Gastroesophageal sphincter (tissue), 4 donors: ENCODE results near the gene CLTB. TPM values are rescaled to one million over a fixed set of nuclear protein-coding genes. Genes with fewer than 3 reads are reported as not detected.
A peak's percentile ranks its signal among the peaks of the same experiment; 100 is the strongest.

Experiments
- ATAC-seq: fragments of 150-250 bp; one replicate; pipeline ENCODE4 v1.9.1; 2016; ENCODE audit warnings: mild to moderate bottlenecking, moderate library complexity
- H3K27ac ChIP-seq, 4 donors: fragments of 200-600 bp; sonication (generic) in 3 of 4; 1 replicate in 3 of 4; 2 replicates in 1 of 4; pipeline ENCODE4 v1.5.1; 2016 to 2019
- H3K27me3 ChIP-seq: fragments of 200-600 bp; sonication (generic); one replicate; pipeline ENCODE4 v1.5.1; 2019
- H3K36me3 ChIP-seq, 2 donors: fragments of 200-600 bp; sonication (generic); one replicate each; pipeline ENCODE4 v1.5.1; 2019; ENCODE audit warnings: control low read depth in 1 of 2
- H3K4me1 ChIP-seq, 3 donors: fragments of 200-600 bp; sonication (generic); 1 replicate in 2 of 3; 2 replicates in 1 of 3; pipeline ENCODE4 v1.5.1; 2016 to 2019; ENCODE audit warnings: control low read depth in 2 of 3
- H3K4me3 ChIP-seq, 2 donors: fragments of 200-600 bp; sonication (generic); one replicate each; pipeline ENCODE4 v1.5.1; 2019; ENCODE audit warnings: mild to moderate bottlenecking in 1 of 2, moderate library complexity in 1 of 2
- H3K9me3 ChIP-seq, 3 donors: fragments of 200-600 bp; sonication (generic); one replicate each; pipeline ENCODE4 v1.5.1; 2017 to 2019; ENCODE audit warnings: control low read depth in 2 of 3
- EP300 ChIP-seq: sonication (generic); formaldehyde crosslinking; IDR thresholded peaks from one replicate; pipeline ENCODE4 v1.6.1; 2017; ENCODE audit warnings: antibody characterized with exemption, mild to moderate bottlenecking
- POLR2A ChIP-seq, 2 donors: fragments of 450-650 bp; IDR thresholded peaks; one replicate each; pipeline ENCODE4 v1.6.1; 2017; ENCODE audit warnings: antibody characterized with exemption in 2 of 2, mild to moderate bottlenecking in 2 of 2, moderate library complexity in 1 of 2
- POLR2AphosphoS5 ChIP-seq: sonication (generic); formaldehyde crosslinking; IDR thresholded peaks from one replicate; pipeline ENCODE4 v1.6.1; 2017; ENCODE audit warnings: antibody characterized with exemption
- WGBS, 2 donors: methylation state at CpG; one replicate each; pipeline ENCODE4 v1.1.5; 2018; ENCODE audit warnings: low coverage in 1 of 2; 5-methylcytosine and 5-hydroxymethylcytosine counted together
- total RNA-seq, 4 donors: library from RNA; depleted of rRNA; stranded (reverse); fragments of >200 nt; gene quantifications; one replicate each; pipeline ENCODE4 v1.1.0, GENCODE V29; 2016
- TF ChIP-seq, protein P1 (sequence below), 4 experiments: fragments of 200-600 bp in 2 of 4; fragments of 450-650 bp in 2 of 4; sonication (generic) in 1 of 4; IDR thresholded peaks; one replicate each; pipeline ENCODE4 v1.5.1; 2017 to 2019; ENCODE audit warnings: antibody characterized with exemption in 4 of 4, mild to moderate bottlenecking in 2 of 4, moderate library complexity in 2 of 4

CLTB gene
- total RNA-seq, 4 donors from 2014 or later = 222 to 285 (median 240) TPM

GRCh38 chr5:176415240-176415951, 943 bp downstream of the CLTB start:
- TF ChIP-seq, protein P1, sequence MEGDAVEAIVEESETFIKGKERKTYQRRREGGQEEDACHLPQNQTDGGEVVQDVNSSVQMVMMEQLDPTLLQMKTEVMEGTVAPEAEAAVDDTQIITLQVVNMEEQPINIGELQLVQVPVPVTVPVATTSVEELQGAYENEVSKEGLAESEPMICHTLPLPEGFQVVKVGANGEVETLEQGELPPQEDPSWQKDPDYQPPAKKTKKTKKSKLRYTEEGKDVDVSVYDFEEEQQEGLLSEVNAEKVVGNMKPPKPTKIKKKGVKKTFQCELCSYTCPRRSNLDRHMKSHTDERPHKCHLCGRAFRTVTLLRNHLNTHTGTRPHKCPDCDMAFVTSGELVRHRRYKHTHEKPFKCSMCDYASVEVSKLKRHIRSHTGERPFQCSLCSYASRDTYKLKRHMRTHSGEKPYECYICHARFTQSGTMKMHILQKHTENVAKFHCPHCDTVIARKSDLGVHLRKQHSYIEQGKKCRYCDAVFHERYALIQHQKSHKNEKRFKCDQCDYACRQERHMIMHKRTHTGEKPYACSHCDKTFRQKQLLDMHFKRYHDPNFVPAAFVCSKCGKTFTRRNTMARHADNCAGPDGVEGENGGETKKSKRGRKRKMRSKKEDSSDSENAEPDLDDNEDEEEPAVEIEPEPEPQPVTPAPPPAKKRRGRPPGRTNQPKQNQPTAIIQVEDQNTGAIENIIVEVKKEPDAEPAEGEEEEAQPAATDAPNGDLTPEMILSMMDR (IDR thresholded peaks at IDR 0.05) = no peak
- TF ChIP-seq POLR2AphosphoS5 (no peak), POLR2A (IDR thresholded peaks at IDR 0.05) (no peak), EP300 (no peak)
- Histone ChIP-seq H3K9me3 (no peaks in the 10 kb centered on the region), H3K27ac (peak overlapping the region; percentile 92 to 97 (median 94)), H3K4me3 (peak overlapping the region; percentile 97), H3K36me3 (peaks cover 0 to 8% of the 10 kb centered on the region in 2 donors), H3K4me1 (peaks cover 0 to 59% (median 32%) of the 10 kb centered on the region in 3 donors), H3K27me3 (no peaks in the 10 kb centered on the region)
- WGBS, 2 donors = 50 to 64% methylated on average over 7 to 13 of the region's 13 CpGs
- no peak for ATAC-seq

DNA sequence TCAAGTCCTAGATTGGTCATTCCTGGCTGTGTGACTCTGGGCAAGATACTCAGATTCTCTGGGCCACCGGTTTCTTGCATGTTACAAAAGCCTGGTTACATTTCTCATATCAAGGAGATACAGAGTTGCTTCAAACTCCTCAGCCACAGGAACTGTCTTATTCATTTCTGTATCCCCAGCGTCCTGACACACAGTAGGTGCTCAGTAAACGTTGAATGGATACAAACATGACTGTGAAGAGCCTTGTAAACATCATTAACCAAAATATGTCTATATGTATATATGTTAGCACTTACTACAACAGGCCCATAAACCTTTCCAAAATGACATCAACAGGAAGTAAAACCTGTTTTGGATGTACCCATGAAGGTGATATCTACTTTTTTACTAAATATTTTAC, 1.6 kb downstream of the CLTB start:
- ATAC-seq = no peak
- Histone ChIP-seq H3K27ac (peak overlapping the region in 3 of 4 donors; percentile 49 to 97 (median 94)), H3K9me3 (no peaks in the 10 kb centered on the region), H3K27me3 (no peaks in the 10 kb centered on the region), H3K4me3 (peak overlapping the region in 1 of 2 donors; percentile 97), H3K4me1 (peaks cover 0 to 59% (median 32%) of the 10 kb centered on the region in 3 donors), H3K36me3 (peaks cover 0 to 15% of the 10 kb centered on the region in 2 donors)
- no peak for TF ChIP-seq POLR2A (IDR thresholded peaks at IDR 0.05)
- no peak for TF ChIP-seq POLR2AphosphoS5
- TF ChIP-seq, protein P1 (IDR thresholded peaks at IDR 0.05) = no peak
- TF ChIP-seq EP300 = no peak
- WGBS, 2 donors = 76% methylated on average over 3 of the region's 3 CpGs; no CpG with 5 or more reads in 1 of the 2 donors

DNA sequence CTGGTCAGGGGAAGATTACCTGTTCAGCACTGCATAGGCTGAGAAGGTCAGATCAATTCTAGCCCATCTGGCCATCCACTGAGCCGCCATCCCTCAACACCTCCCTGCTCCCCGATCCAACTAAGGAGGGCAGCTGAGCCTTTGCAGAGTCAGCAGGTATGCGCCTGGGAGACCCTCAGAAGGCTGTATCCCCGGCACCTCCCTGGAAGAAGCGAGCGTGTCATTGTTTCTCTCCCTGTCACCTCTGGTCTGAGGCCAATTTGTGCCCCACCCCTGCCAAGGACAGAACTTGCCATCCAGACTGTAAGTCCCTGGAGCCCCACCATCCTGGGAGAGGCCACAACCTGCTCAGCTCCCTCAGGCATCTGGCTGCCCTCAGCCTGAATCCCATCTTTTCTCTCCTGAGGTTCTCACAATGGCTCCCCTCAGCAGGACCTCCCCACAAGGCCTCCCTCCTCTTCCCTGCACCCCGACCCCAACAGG, 2.6 kb downstream of the CLTB start:
- Histone ChIP-seq H3K4me1 (peaks cover 0 to 59% (median 32%) of the 10 kb centered on the region in 3 donors), H3K27me3 (no peaks in the 10 kb centered on the region), H3K36me3 (peaks cover 0 to 25% of the 10 kb centered on the region in 2 donors), H3K27ac (peak overlapping the region in 3 of 4 donors; percentile 52 to 94 (median 63)), H3K9me3 (no peaks in the 10 kb centered on the region), H3K4me3 (no peak overlapping the region)
- WGBS, 2 donors = 80 to 100% methylated on average over 1 of the region's 7 CpGs
- no peak for ATAC-seq
- no peak for TF ChIP-seq POLR2AphosphoS5
- no peak for TF ChIP-seq POLR2A (IDR thresholded peaks at IDR 0.05)
- TF ChIP-seq EP300 = no peak
- TF ChIP-seq, protein P1 (IDR thresholded peaks at IDR 0.05) = no peak

GRCh38 chr5:176413255-176413565, 3.1 kb downstream of the CLTB start:
- H3K27me3 ChIP-seq = no peaks in the 10 kb centered on the region
- TF ChIP-seq POLR2AphosphoS5 (peak; percentile 40), POLR2A (IDR thresholded peaks at IDR 0.05) (no peak), EP300 (no peak)
- TF ChIP-seq, protein P1 (IDR thresholded peaks at IDR 0.05) = no peak
- H3K4me3 ChIP-seq = no peak overlapping the region
- peaks cover 0 to 62% (median 32%) of the 10 kb centered on the region in 3 donors for H3K4me1 ChIP-seq
- H3K27ac ChIP-seq = peak overlapping the region in 3 of 4 donors; percentile 55 to 94 (median 63)
- WGBS, 2 donors = 20% methylated on average over 1 of the region's 2 CpGs; no CpG with 5 or more reads in 1 of the 2 donors
- peaks cover 0 to 30% of the 10 kb centered on the region in 2 donors for H3K36me3 ChIP-seq
- peak; percentile 10 for ATAC-seq
- no peaks in the 10 kb centered on the region for H3K9me3 ChIP-seq
